Gastrocnemius medialis (tissue), 4 donors: ENCODE data around the gene MAP3K13.

Source experiments
- POLR2A ChIP-seq, 2 donors: fragments of 450-650 bp; IDR thresholded peaks; one replicate each; pipeline ENCODE4 v1.6.1; 2017; ENCODE audit warnings: antibody characterized with exemption in 2 of 2, mild to moderate bottlenecking in 2 of 2, moderate library complexity in 2 of 2
- TF ChIP-seq, protein P1 (sequence below), 5 experiments: fragments of 450-650 bp in 3 of 5; fragments of 200-600 bp in 2 of 5; sonication (generic) in 2 of 5; IDR thresholded peaks in 4 of 5; conservative IDR thresholded peaks in 1 of 5; 1 replicate in 4 of 5; 2 replicates in 1 of 5; pipeline ENCODE4 v1.5.1; 2016 to 2019; ENCODE audit warnings: antibody characterized with exemption in 5 of 5, mild to moderate bottlenecking in 3 of 5, moderate library complexity in 3 of 5

GRCh38 chr3:185353823-185354614, 8.9 kb upstream of the MAP3K13 start:
- TF ChIP-seq, protein P1, sequence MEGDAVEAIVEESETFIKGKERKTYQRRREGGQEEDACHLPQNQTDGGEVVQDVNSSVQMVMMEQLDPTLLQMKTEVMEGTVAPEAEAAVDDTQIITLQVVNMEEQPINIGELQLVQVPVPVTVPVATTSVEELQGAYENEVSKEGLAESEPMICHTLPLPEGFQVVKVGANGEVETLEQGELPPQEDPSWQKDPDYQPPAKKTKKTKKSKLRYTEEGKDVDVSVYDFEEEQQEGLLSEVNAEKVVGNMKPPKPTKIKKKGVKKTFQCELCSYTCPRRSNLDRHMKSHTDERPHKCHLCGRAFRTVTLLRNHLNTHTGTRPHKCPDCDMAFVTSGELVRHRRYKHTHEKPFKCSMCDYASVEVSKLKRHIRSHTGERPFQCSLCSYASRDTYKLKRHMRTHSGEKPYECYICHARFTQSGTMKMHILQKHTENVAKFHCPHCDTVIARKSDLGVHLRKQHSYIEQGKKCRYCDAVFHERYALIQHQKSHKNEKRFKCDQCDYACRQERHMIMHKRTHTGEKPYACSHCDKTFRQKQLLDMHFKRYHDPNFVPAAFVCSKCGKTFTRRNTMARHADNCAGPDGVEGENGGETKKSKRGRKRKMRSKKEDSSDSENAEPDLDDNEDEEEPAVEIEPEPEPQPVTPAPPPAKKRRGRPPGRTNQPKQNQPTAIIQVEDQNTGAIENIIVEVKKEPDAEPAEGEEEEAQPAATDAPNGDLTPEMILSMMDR (IDR thresholded peaks at IDR 0.05 in 4 of 5, conservative IDR thresholded peaks at IDR 0.05 in 1 of 5), result peak; percentile 21 to 76 (median 56)
- no peak for TF ChIP-seq POLR2A (IDR thresholded peaks at IDR 0.05)
